ENCODE results near the gene DYSF.

Gene DYSF

GRCh38 chr2:71633086-71633485 lies 179.7 kb downstream of the DYSF start:
- no peak for TF ChIP-seq CTCF (IDR thresholded peaks at IDR 0.05)

- TF ChIP-seq CTCF (IDR thresholded peaks at IDR 0.05) = no peak
Measured at GRCh38 chr2:71634567-71634966, 181.2 kb downstream of the DYSF start.

GRCh38 chr2:71635798-71636197 lies 182.4 kb downstream of the DYSF start:
- TF ChIP-seq CTCF (IDR thresholded peaks at IDR 0.05) = no peak

GRCh38 chr2:71637168-71637567 lies 183.8 kb downstream of the DYSF start:
- TF ChIP-seq CTCF (IDR thresholded peaks at IDR 0.05) = no peak

DNA sequence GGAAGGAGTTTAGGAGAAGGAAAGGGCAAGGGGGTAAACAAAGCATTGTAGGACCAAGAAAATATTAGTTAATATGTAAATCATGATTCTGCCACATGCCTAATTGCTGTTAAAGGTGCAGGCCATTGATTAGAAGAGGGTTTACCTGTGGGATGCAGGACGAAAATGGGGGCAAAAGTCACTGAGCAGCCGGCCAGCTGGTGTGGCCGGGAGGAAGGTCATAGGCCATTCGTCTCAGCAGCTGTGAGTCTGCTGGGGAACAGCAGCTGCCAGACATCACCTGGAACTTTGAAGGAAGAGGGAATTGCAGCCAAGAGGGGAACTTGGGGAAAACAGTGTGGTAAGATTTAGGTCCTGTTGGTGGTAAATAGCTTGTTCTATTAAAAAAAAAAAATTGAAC lies 184.4 kb downstream of the DYSF start:
- no peak for TF ChIP-seq CTCF (IDR thresholded peaks at IDR 0.05)

DNA sequence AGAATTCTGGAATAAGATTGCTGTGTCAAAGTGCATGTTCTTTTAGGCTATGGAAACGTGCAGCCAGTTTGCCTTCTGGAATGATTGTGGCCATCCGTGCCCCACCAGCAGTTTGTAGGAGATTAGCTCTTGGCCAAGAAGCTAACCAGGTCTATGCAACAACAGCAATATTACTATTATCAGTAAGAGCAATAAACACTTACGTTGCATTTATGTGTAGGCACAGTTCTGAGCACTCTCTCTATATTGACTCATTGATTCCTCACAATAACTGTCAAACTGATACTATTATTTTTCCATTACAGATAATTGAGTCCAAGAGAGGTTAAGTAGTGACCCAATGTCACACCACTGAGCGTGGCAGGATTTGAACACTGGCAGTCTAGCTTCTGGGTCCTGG lies 186.4 kb downstream of the DYSF start:
- TF ChIP-seq CTCF (IDR thresholded peaks at IDR 0.05) = no peak

DNA sequence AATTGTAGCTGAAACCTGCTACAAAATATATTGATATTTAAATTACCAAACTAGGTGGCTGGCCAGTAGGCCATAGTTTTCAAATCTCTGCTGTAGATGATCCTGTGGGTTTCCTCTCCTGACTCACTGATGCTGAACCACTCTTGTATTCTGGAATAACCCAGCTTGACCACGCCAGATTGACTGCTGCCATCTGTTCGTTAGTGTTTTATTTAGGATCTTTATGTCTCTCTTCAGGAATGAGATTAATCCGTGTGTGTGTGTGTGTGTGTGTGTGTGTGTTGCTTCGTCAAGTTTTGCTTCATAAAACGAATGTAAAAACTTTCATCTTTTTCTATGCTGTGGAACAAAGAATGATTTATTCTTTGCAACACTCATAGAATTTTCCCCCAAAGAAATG lies 187.1 kb downstream of the DYSF start:
- TF ChIP-seq CTCF (IDR thresholded peaks at IDR 0.05) = no peak

DNA sequence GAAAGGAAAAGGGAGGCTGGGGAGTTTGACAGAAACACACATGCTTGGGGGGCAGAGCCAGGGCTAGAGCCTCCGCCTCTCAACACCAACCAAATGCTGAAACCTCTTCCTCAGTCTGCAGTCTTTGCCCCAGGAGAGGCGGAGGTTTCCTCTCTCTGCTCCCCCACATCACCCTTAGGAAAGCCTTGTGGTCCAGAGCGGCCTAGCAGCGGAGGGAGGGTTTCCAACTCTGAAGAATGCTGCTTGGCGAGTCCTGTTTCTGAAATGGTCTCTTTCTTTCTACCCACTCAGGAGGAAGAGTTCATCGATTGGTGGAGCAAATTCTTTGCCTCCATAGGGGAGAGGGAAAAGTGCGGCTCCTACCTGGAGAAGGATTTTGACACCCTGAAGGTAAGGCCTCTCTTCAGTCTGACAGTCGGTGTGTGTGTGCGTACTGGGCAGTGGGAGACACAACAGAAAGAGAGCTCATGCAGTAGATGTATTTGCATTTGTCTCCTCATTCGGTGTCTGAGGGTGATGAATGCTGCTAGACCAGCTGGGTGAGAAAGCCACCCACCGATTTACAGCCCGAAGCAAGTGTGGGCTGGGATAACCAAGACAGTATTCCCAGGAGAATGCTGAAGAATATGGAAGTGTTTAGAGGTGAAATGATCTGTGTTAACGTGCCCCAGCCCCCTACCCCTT lies 190.5 kb downstream of the DYSF start:
- no peak for TF ChIP-seq CTCF (IDR thresholded peaks at IDR 0.05)
